Duodenal mucosa (tissue), 2 donors: ENCODE data around the gene F13A1.

Source experiments
- H3K27ac ChIP-seq: one replicate; pipeline ENCODE4 v1.7.0; 2013; ENCODE audit warnings: low read depth, low read length
- H3K27me3 ChIP-seq, 2 donors: one replicate each; pipeline ENCODE4 v1.7.0; 2013; ENCODE audit warnings: low read length in 2 of 2, control low read depth in 1 of 2; ENCODE audit not compliant: insufficient read depth in 2 of 2, control insufficient read depth in 1 of 2
- H3K36me3 ChIP-seq, 2 donors: one replicate each; pipeline ENCODE4 v1.7.0; 2013; ENCODE audit warnings: low read length in 2 of 2, control low read depth in 1 of 2; ENCODE audit not compliant: insufficient read depth in 2 of 2, control insufficient read depth in 1 of 2
- H3K4me1 ChIP-seq, 2 donors: one replicate each; pipeline ENCODE4 v1.7.0; 2013; ENCODE audit warnings: low read length in 2 of 2, control low read depth in 1 of 2; ENCODE audit not compliant: insufficient read depth in 2 of 2, control insufficient read depth in 1 of 2
- H3K4me3 ChIP-seq, 2 donors: one replicate each; pipeline ENCODE4 v1.7.0; 2013; ENCODE audit warnings: low read length in 2 of 2, low read depth in 1 of 2
- H3K9ac ChIP-seq, 2 donors: one replicate each; pipeline ENCODE4 v1.7.0; 2013; ENCODE audit warnings: low read length in 2 of 2, low read depth in 1 of 2
- H3K9me3 ChIP-seq, 2 donors: one replicate each; pipeline ENCODE4 v1.7.0; 2013; ENCODE audit warnings: low read length in 2 of 2, control low read depth in 1 of 2; ENCODE audit not compliant: control insufficient read depth in 1 of 2

The F13A1 gene

DNA sequence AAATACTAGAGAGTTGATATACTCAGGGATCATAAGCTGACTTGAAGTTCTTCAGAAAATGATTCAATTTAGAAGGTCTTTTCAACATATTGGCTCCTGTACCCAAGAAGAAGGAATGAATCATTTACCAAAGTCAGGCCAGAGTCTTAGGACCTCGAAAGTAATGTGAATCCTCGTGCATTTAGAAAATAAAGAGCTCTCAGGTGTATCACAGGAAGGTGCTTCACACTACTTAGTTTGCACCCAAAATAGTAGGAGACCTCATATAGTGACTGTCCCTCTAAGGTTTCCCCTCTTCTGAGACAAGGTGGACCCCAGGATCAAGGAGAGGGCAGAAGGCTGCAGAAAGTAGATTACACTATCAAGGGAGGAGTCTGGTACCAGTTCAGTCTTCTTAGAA lies 71.8 kb downstream of the F13A1 start:
- Histone ChIP-seq H3K4me1 (peaks cover 13 to 20% of the 10 kb centered on the region in 2 donors), H3K4me3 (no peak overlapping the region), H3K27me3 (no peaks in the 10 kb centered on the region), H3K27ac (no peak overlapping the region), H3K36me3 (no peaks in the 10 kb centered on the region), H3K9me3 (no peaks in the 10 kb centered on the region), H3K9ac (no peak overlapping the region)

DNA sequence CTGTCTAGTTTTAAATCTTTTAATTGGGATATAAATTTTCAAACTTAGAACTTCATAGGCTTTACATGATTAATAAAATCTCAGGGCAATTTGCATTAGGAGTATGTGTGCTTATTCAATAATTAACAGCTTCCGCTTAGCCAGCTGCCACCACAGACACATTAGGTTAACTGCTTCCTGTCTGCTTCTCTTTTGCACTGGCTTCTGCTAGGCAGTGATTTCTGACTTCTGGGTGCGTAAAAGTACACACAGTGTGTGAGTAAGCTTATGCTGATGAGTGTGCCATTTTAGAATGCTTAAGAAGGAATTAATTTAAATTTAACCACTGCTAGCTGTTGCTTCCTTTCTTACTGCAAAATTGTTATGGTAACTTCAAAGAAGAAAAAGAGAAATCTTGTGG lies 73.9 kb downstream of the F13A1 start:
- no peak overlapping the region for H3K4me3 ChIP-seq
- H3K27me3 ChIP-seq = no peaks in the 10 kb centered on the region
- H3K36me3 ChIP-seq = no peaks in the 10 kb centered on the region
- H3K27ac ChIP-seq = no peak overlapping the region
- no peak overlapping the region for H3K9ac ChIP-seq
- H3K9me3 ChIP-seq = no peaks in the 10 kb centered on the region
- H3K4me1 ChIP-seq = peaks cover 16 to 24% of the 10 kb centered on the region in 2 donors

DNA sequence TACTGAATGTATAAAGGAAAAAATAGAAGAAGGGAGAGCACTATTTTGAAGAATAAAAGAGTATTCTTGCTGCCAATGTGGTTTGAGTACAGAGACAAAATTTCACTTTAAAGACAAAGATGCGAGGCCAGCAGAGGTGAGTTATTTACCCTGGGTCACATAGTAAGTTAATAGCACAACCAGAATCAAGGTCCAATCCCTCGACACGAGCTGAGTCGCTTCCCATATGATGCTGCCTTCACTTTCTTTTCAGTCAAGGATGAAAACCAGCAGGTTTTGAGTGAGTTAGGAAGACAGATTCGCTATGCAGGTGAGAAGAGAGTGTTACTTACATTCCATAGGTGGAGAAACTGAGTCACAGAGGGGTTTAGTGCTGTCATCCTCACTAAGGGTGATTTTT lies 75.8 kb downstream of the F13A1 start:
- Histone ChIP-seq H3K4me1 (peaks cover 16 to 24% of the 10 kb centered on the region in 2 donors), H3K4me3 (peak overlapping the region in 1 of 2 donors; percentile 5), H3K9me3 (no peaks in the 10 kb centered on the region), H3K9ac (no peak overlapping the region), H3K27ac (no peak overlapping the region), H3K27me3 (no peaks in the 10 kb centered on the region), H3K36me3 (no peaks in the 10 kb centered on the region)

DNA sequence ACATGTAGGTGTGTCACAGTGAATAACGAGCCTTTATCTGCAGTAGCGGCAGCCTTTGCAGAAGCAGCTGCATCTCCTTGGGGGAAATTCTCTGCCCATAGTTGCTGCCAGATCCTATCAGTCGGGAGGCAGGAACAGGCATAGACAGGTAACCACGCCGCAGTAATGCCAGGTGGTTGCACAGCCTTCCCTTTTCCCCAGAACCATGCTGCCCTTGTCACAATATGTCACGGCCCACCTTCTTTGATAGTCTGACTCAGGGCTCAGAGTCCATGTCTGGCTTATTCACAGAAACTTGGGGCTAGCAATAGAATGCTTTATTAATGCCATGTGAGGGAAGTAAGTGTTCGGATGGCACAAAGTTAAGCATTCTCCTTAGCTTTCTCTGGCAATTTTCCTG lies 76.6 kb downstream of the F13A1 start:
- H3K9me3 ChIP-seq = no peaks in the 10 kb centered on the region
- no peaks in the 10 kb centered on the region for H3K36me3 ChIP-seq
- H3K27me3 ChIP-seq = no peaks in the 10 kb centered on the region
- no peak overlapping the region for H3K4me3 ChIP-seq
- no peak overlapping the region for H3K9ac ChIP-seq
- H3K27ac ChIP-seq = no peak overlapping the region
- H3K4me1 ChIP-seq = peaks cover 16 to 24% of the 10 kb centered on the region in 2 donors

DNA sequence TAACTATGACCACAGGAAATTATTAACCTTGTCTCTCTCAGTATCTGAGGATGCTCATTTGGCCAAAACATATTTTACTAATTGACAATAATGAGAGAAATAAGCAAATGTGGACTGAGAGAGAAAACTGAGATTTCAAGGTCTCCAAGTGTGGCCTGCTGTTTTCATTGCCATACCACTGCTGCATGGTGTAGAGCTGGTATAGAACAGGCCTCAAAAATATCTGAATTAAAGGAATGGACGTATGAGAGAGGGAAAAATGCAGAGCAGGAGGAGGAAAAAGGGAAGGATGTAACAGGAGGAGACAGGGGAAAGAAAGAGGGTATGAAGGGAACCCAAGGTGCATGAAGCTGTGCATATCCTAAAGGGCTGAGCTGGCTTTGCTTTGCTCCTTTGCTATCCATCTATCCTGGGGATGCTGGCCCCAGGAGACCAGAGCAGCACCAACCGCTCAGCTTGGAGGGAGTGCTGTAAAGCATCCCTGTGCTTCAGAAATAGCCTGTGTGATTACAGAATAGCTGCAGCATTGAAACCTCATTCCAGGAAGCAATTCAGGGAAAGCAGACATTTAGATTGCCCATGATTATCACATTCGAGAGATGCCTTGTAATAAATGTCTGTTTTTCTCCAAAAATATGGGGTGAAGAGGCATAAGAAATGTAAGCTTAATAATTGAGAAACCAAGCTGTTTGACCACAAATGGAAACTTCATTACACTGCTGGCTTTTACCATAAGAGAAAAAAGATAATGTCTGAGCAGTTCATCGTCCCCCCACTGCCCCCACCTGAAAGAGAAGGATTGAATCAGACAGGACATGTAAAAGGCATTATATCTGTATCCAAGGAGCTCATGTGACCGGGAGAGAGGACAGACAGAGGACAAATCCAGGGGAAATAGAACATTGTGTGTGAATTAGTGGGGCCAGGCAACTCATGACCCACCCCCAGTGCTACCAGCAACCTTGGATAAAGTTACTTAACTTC lies 80.6 kb downstream of the F13A1 start:
- peaks cover 12 to 14% of the 10 kb centered on the region in 2 donors for H3K4me1 ChIP-seq
- H3K9ac ChIP-seq = no peak overlapping the region
- H3K9me3 ChIP-seq = no peaks in the 10 kb centered on the region
- no peak overlapping the region for H3K4me3 ChIP-seq
- H3K36me3 ChIP-seq = no peaks in the 10 kb centered on the region
- H3K27ac ChIP-seq = no peak overlapping the region
- no peaks in the 10 kb centered on the region for H3K27me3 ChIP-seq

DNA sequence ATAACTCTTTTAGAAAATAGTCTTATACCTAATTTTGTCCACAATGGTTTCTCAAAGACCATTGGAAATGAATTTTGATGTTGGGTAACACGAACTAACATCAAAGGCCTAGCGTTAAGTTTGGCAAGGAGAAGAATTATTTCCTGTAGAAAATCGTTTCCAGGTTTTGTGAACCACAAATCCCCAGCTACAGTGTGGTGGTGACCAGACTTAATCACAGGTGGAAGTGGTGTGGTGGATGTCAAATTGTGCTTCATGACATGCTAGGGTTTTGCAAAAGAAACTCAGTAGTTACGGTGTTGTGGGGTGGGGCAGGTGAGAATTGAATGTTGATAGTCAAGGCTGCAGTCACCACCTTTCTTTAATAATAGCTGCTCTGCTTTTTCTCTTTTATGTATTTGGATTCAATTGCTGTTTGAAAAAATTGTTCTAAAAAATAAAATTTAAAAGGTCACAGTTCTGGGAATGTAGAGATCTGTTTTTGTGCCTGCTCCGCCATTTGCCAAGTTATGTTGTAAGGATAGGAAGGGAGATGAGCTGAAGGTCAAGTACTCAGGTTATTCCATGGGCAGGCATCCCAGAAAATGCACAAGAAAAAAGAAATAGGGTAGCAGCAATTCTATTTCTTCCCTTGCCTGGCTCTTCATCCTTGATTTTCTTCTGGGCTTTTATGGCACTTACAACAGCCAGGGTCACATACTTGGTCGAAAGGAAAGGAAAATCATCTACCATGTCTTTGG lies 83.6 kb downstream of the F13A1 start:
- Histone ChIP-seq H3K9me3 (no peaks in the 10 kb centered on the region), H3K4me3 (no peak overlapping the region), H3K27ac (no peak overlapping the region), H3K9ac (no peak overlapping the region), H3K27me3 (no peaks in the 10 kb centered on the region), H3K36me3 (no peaks in the 10 kb centered on the region), H3K4me1 (no peaks in the 10 kb centered on the region)

DNA sequence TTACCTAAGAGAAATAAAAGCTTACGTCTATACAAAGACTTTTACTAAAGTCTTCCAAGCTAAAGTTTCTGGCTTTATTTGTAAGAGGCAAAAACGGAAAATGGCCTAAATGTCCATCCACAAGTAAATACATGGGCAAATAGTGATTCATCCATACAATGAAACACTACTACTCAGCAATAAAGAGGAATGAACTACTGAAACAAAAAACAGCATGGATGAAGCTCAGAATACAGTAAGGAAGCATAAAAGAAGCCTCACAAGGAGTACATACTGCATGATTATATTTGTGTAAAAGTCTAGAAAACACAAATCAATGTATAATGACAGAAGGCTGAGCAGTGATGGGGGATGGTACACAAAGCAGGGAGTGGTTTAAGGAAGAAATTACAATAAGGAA lies 84.7 kb downstream of the F13A1 start:
- Histone ChIP-seq H3K27ac (no peak overlapping the region), H3K9ac (no peak overlapping the region)

DNA sequence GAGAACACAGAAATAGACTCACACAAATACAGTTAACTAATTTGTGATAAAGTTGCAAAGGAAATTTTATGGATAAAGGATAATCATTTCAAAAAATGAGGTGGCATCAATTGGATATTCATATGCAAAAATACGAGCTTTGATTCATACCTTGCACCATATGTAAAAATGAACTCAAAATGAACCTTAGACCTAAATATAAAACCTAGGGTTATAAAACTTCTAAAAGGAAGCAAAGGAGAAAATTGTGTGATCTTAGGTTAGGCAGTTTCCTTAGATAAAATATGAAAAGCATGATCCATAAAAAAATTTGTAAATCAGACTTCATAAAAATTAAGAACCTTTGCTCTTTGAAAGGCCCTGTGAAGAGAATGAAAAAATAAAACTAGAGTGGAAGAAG lies 85.5 kb downstream of the F13A1 start:
- no peak overlapping the region for H3K4me3 ChIP-seq
- no peak overlapping the region for H3K27ac ChIP-seq
- H3K9me3 ChIP-seq = no peaks in the 10 kb centered on the region
- H3K36me3 ChIP-seq = no peaks in the 10 kb centered on the region
- no peaks in the 10 kb centered on the region for H3K27me3 ChIP-seq
- no peak overlapping the region for H3K9ac ChIP-seq
- peaks cover 1 to 6% of the 10 kb centered on the region in 2 donors for H3K4me1 ChIP-seq

More for the DNA sequence above, 84.7 kb downstream of the F13A1 start:
- Histone ChIP-seq H3K27me3 (no peaks in the 10 kb centered on the region), H3K4me1 (no peaks in the 10 kb centered on the region), H3K9me3 (no peaks in the 10 kb centered on the region), H3K4me3 (no peak overlapping the region), H3K36me3 (no peaks in the 10 kb centered on the region)

DNA sequence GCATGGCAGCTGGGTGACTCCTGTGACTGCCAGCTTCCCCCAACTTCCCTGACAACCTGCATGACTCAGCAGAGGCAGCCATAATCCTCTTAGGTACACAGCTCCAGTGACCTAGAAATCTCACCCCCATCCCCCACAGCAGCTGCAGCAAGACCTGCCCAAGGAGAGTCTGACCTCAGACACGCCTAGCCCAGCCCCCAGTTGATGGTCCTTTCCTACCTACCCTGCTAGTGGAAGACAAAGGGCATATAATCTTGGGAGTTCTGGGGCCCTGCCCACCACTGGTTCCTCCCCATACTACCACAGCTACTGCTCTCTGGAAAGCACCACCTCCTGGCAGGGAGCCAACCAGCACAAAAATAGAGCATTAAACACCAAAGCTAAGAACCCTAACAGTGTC lies 90.2 kb downstream of the F13A1 start:
- Histone ChIP-seq H3K9ac (no peak overlapping the region), H3K4me3 (no peak overlapping the region), H3K27me3 (no peaks in the 10 kb centered on the region), H3K36me3 (no peaks in the 10 kb centered on the region), H3K27ac (no peak overlapping the region), H3K9me3 (no peaks in the 10 kb centered on the region), H3K4me1 (peaks cover 7 to 21% of the 10 kb centered on the region in 2 donors)

DNA sequence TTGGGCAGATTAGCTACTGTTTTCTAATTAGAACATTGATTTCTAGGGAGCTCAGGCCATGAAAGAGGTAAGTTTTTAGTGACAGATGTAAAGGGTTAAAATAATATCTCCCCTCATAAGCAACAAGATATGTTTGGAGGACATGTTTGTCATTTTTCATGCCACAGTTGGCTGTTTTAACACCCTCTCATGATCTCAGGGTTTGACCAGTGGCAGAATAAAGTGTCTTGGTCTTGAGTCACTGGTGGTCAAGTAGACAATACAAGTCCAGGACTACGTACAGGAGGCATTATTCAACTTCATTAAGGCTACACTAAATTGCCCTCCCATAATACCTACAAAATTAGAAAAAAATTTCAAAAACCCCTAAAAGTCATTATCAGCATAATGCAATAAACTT lies 92.6 kb downstream of the F13A1 start:
- H3K4me1 ChIP-seq = peaks cover 7 to 21% of the 10 kb centered on the region in 2 donors

More for the DNA sequence above, 92.6 kb downstream of the F13A1 start:
- no peaks in the 10 kb centered on the region for H3K36me3 ChIP-seq
- H3K27ac ChIP-seq = no peak overlapping the region
- no peaks in the 10 kb centered on the region for H3K27me3 ChIP-seq
- no peak overlapping the region for H3K9ac ChIP-seq
- no peak overlapping the region for H3K4me3 ChIP-seq
- H3K9me3 ChIP-seq = no peaks in the 10 kb centered on the region
